ENCODE results near the gene PRG3. TPM values are rescaled to one million over a fixed set of nuclear protein-coding genes. Genes with fewer than 3 reads are reported as not detected.

The PRG3 gene
- total RNA-seq, 2 experiments from 2014 or later, result not detected

DNA sequence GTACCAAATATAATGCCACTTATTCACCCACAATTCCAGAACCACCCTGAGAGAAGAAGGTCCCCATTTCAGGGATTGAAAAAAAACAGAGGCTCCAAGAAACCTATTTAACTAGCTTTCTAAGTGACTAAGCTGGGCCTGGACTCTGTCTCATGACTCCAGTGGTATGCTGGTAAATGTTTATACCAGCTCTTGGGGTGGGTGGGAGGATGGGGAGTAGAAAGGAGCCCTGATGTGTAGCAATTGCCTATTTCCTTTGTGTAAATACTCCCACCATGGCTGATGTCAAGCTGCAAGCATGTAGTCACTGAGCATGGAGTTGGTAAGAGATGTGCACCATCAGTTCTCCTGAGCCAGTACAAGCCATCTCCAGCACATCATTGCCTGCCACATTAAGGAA, 2.8 kb downstream of the PRG3 start:
- H3K9me3 ChIP-seq (ENCODE audit: control insufficient read depth in 1 of 2, insufficient read depth in 1 of 2, low read length in 2 of 2), result no peaks in the 10 kb centered on the region
- ChIA-PET POLR2A (no interaction called here), CTCF (no interaction called here)
- H3K36me3 ChIP-seq (ENCODE audit: insufficient read depth, low read length), result no peaks in the 10 kb centered on the region
- H3K27me3 ChIP-seq (ENCODE audit: control insufficient read depth in 1 of 2, insufficient read depth in 2 of 2, low read length in 2 of 2), result no peaks in the 10 kb centered on the region
- no peak overlapping the region for H3K4me3 ChIP-seq (ENCODE audit: low read length)
- Mint-ChIP-seq H3K27ac (no peak overlapping the region), H3K36me3 (ENCODE audit: low read depth) (no peaks in the 10 kb centered on the region), H3K4me1 (ENCODE audit: low read depth) (no peaks in the 10 kb centered on the region), H3K9me3 (no peaks in the 10 kb centered on the region), H3K4me3 (no peak overlapping the region), H3K27me3 (peaks cover 28% of the 10 kb centered on the region)
- H3K4me1 ChIP-seq (ENCODE audit: insufficient read depth, low read length), result no peaks in the 10 kb centered on the region
- TF ChIP-seq, protein P1, sequence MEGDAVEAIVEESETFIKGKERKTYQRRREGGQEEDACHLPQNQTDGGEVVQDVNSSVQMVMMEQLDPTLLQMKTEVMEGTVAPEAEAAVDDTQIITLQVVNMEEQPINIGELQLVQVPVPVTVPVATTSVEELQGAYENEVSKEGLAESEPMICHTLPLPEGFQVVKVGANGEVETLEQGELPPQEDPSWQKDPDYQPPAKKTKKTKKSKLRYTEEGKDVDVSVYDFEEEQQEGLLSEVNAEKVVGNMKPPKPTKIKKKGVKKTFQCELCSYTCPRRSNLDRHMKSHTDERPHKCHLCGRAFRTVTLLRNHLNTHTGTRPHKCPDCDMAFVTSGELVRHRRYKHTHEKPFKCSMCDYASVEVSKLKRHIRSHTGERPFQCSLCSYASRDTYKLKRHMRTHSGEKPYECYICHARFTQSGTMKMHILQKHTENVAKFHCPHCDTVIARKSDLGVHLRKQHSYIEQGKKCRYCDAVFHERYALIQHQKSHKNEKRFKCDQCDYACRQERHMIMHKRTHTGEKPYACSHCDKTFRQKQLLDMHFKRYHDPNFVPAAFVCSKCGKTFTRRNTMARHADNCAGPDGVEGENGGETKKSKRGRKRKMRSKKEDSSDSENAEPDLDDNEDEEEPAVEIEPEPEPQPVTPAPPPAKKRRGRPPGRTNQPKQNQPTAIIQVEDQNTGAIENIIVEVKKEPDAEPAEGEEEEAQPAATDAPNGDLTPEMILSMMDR (IDR thresholded peaks at IDR 0.05), result no peak
- no peak for ATAC-seq (ENCODE audit: poor library complexity)
- intact Hi-C loops (cut with DNase I, micrococcal nuclease), result no loop called here
- DNase-seq, result no peak
- no peak overlapping the region for H3K27ac ChIP-seq (ENCODE audit: low read depth in 1 of 2, low read length in 2 of 2)

DNA sequence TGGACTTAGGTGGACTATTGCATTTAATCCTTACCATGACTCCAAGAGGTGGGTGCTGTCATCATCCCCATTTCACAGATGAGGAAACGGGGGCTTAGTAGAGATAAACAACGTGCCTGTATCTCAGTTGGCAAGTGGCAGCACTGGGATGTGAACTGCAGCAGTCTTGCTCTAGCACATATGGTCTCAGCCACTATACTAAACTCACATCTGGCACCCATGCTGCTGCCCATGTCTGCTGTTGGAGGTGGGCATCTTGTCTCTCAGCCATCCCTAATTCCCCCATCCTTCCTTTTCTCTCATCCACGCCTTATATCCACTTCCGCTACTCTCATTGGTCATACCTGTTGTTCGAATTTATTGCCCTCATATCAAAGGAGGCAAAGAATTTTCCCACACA, 3.8 kb downstream of the PRG3 start:
- Mint-ChIP-seq H3K36me3 (ENCODE audit: low read depth) (no peaks in the 10 kb centered on the region), H3K9me3 (no peaks in the 10 kb centered on the region), H3K27me3 (peaks cover 22% of the 10 kb centered on the region), H3K4me1 (ENCODE audit: low read depth) (no peaks in the 10 kb centered on the region), H3K27ac (no peak overlapping the region), H3K4me3 (no peak overlapping the region)
- Histone ChIP-seq H3K4me3 (ENCODE audit: low read length) (no peak overlapping the region), H3K9me3 (ENCODE audit: control insufficient read depth in 1 of 2, insufficient read depth in 1 of 2, low read length in 2 of 2) (no peaks in the 10 kb centered on the region), H3K36me3 (ENCODE audit: insufficient read depth, low read length) (no peaks in the 10 kb centered on the region), H3K27ac (ENCODE audit: low read depth in 1 of 2, low read length in 2 of 2) (no peak overlapping the region), H3K4me1 (ENCODE audit: insufficient read depth, low read length) (no peaks in the 10 kb centered on the region), H3K27me3 (ENCODE audit: control insufficient read depth in 1 of 2, insufficient read depth in 2 of 2, low read length in 2 of 2) (no peaks in the 10 kb centered on the region)
- ChIA-PET CTCF (no interaction called here), POLR2A (no interaction called here)
- TF ChIP-seq, protein P1 (IDR thresholded peaks at IDR 0.05), result no peak
- DNase-seq (no peak), ATAC-seq (ENCODE audit: poor library complexity) (no peak)
- intact Hi-C loops (cut with DNase I, micrococcal nuclease), result no loop called here

DNA sequence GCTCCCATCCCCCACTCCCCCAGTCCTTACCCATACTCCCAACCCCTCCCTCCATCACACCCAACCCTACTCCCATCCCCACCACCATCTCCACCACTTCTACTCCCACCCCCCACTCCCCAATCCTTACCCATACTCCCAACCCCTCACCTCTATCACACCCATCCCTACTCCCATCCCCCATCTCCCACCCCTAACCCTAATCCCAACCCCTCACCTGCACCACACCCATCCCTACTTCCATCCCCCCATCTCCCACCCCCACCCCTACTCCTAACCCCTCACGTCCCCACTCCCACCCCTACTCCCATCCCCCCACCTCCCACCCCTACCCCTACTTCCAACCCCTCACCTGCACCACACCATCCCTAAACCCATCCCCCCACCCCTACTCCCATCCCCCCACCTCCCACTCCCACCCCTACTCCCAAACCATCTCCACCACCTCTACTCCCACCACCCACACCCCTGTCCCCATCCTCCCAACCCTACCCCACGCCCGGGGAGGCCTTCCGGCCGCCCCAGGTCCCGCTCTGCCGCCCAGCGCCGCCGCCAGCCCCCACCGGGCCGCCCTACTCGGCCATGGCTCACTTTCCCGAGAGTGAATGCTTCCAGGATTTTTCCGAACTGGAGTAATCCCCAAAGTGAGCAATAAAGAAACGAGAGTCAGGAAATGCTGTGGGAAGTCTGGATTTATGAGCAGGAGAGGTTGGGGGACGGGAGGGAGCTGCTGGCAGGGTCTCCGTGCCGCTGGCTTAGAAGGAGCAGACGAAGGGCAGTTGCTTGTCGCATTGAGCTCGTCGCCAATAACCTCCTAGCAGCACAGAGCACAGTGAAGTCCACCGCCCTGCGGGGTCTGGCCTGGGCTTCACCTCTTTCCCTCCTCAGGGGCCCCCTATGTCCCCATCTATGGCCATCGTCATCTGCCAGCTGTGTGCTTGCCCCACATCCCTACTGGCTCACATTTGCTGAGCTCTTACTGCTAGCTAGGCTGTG, 4.6 kb downstream of the PRG3 start:
- Histone ChIP-seq H3K4me3 (ENCODE audit: low read length) (no peak overlapping the region), H3K27ac (ENCODE audit: low read depth in 1 of 2, low read length in 2 of 2) (no peak overlapping the region), H3K9me3 (ENCODE audit: control insufficient read depth in 1 of 2, insufficient read depth in 1 of 2, low read length in 2 of 2) (no peaks in the 10 kb centered on the region), H3K27me3 (ENCODE audit: control insufficient read depth in 1 of 2, insufficient read depth in 2 of 2, low read length in 2 of 2) (no peaks in the 10 kb centered on the region), H3K4me1 (ENCODE audit: insufficient read depth, low read length) (no peaks in the 10 kb centered on the region), H3K36me3 (ENCODE audit: insufficient read depth, low read length) (no peaks in the 10 kb centered on the region)
- CTCF ChIA-PET, result no interaction called here
- H3K36me3 Mint-ChIP-seq (ENCODE audit: low read depth), result no peaks in the 10 kb centered on the region
- POLR2A ChIA-PET, result no interaction called here
- ATAC-seq (ENCODE audit: poor library complexity) (no peak), DNase-seq (no peak)
- no peak overlapping the region for H3K4me3 Mint-ChIP-seq
- no peaks in the 10 kb centered on the region for H3K4me1 Mint-ChIP-seq (ENCODE audit: low read depth)
- TF ChIP-seq, protein P1 (IDR thresholded peaks at IDR 0.05), result no peak
- no peak overlapping the region for H3K27ac Mint-ChIP-seq
- intact Hi-C loops (cut with DNase I, micrococcal nuclease), result no loop called here
- no peaks in the 10 kb centered on the region for H3K9me3 Mint-ChIP-seq
- peaks cover 21% of the 10 kb centered on the region for H3K27me3 Mint-ChIP-seq
